GM19397 (cell line): ENCODE data around the gene MTF2.
A peak's percentile ranks its signal among the peaks of the same experiment; 100 is the strongest.
"Not testable (repeated sequence)": the region's sequence is repeated elsewhere in the genome, so short reads cannot be mapped to it uniquely, and the experiment has no call there.

Source experiments
- ATAC-seq: cut with Tn5 transposase; IDR thresholded peaks from one replicate; pipeline ENCODE4 v1.9.1; 2021; ENCODE audit warnings: mild to moderate bottlenecking, moderate library complexity; ENCODE audit not compliant: unreplicated experiment

The MTF2 gene

DNA sequence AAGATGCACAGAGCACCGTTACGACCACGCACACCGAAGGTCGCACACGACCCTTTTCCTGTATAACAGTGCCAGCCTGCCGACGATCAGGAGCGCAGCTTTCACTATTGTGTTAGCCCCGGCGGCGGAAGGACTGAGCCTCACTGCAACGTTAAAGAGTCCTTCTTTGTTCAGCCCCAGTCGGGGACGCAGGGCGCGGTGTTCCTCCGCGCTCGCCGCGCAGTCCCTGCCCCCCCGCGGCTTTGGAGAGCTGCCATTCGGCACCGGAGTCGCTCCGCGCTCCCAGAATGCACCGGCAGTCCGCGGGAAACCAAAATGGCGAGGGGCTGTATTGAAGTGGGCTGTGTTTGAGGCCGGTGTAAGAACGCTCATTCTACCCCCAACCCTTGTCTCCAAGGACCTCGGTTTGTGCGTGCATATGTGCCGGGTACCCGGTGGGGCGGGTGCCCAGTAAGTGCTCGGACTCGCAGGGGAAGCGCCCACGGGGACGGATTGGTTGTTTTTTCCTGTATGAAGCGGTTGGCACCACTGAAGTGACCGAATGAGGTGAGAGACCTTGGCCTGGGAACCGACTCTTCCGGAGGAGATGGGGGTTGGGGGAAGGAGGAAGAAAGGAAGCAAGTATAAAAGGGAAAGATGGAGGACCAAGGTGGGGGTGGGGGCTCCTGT lies at the start of gene MTF2:
Gene MTF2 (plus strand): TSS at position 298 of the 669 bp plus-strand sequence. CDS start 244 bp downstream, at position 542.
- peak; percentile 78 for ATAC-seq

DNA sequence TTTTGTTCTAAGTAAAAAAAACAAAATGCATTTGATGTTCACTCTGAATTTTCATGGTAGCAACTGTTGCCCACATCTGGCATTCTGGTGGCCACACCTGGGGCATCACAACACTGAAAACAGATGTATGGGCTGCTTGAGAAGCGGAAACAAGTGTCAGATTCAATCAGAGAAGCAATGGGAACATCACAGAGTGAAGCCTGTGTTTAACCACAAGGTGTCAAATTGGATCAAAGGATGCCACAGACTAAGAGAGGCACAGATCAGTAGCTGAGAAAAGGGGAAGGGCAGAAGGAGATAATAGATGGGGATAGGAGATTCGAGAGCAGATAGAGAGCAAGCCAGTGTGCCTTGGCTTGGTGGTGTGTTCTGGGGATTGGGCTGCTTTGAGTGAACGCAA lies 49.8 kb upstream of the MTF2 start:
- no peak for ATAC-seq

DNA sequence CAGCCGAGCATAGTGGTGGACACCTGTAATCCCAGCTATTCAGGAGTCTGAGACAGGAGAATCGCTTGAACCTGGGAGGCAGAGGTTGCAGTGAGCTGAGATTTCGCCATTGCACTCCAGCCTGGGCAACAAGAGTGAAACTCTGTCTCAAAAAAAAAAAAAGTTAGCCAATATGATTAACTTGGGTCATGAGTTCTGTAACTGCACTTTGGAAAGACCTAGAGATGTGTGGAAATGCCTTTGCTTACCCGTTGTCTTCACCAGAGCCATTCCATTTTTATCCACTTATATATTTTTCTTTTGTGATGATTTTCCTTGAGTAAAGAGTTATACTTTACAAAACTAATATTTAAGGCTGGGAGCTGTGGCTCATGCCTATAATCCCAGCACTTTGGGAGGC lies 48.9 kb upstream of the MTF2 start:
- ATAC-seq, result not testable (repeated sequence)

DNA sequence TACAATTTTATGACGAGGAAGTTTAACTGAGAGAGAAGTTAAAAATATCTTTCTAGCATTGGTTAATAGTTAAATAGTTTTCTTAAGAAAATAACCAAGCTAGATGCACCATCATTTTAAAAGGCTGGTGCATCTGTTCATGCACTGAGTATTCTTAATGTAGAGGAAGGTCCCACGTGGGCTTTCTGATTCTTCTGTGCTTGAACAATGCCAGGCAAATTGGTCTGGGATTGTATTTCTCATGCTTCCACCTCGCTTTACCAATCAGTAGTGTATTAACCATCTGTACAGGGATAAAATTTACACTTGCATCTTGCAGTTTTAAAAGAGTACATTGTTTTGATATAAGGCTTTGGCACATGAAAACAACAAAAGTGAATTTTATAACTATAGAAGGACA lies 47.4 kb upstream of the MTF2 start:
- no peak for ATAC-seq

DNA sequence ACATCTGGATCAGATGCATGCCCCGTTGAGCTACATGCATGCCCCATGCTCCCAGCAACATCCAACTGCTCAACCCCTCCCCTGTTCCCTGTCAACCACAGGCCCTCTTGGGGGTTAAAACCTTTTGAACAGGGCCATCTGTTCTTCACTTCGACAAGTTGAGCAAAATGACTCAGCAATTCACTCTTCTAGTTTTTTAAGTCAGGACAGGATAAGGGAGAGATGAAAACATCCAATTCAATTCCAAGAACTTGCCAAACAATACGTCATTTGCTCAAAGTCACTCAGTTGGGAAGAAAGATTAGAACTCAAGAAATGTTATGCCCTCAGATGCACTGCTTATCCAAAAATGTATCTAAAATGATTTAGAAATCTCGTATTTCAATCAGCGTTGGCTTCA lies 46.1 kb upstream of the MTF2 start:
- no peak for ATAC-seq

DNA sequence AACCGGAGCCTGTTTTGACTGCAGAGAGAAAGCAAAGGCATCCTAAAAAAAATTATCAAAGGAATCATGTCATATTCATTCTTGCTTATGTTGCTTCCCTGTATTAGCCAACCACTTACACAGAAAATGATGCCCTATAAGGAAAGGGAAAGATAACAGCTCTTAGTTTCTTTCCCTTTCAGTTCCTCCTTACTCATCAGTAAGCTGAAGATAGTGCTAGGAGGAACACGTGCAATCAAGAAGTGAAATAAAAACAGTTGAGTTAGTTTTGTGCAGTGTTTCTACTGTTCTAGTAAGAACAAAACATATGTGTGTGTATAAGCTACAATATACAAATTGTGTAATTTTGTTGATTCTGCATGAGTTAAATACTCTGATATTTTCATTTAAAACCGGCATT lies 45.3 kb upstream of the MTF2 start:
- ATAC-seq, result peak; percentile 76

DNA sequence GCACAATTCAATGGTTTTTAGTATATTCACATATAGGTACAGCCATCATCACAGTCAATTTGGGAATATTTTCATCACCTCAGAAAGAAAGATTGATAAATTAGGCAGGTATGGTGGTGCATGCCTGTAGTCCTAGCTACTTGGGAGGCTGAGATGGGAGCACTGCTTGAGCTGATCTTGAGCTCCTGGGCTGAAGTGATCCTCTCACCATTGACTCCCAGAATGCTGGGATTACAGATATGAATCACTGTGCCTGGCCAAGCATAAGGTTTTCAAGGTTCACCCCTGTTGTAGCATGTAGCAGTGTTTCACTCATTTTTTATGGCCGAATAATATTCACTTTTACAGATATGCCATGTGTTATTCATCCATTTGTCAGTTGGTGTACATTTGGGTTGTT lies 44.7 kb upstream of the MTF2 start:
- no peak for ATAC-seq

DNA sequence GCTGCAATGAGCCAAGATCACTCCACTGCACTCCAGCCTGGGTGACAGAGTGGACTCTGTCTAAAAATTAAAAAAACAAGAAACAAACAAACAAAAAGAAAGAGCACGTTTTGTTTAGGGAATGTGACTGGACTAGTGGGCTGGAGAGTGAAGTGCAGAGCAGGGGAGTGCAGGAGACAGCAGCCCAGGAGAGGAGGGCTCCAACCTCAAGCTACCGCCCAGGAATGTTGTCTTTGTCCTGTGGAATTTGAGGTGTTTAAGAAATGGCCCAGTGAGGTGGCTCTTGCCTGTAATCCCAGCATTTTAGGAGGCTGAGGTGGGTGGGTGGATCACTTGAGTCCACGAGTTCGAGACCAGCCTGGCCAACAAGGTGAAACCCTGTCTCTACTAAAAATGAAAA lies 42.4 kb upstream of the MTF2 start:
- ATAC-seq, result no peak

DNA sequence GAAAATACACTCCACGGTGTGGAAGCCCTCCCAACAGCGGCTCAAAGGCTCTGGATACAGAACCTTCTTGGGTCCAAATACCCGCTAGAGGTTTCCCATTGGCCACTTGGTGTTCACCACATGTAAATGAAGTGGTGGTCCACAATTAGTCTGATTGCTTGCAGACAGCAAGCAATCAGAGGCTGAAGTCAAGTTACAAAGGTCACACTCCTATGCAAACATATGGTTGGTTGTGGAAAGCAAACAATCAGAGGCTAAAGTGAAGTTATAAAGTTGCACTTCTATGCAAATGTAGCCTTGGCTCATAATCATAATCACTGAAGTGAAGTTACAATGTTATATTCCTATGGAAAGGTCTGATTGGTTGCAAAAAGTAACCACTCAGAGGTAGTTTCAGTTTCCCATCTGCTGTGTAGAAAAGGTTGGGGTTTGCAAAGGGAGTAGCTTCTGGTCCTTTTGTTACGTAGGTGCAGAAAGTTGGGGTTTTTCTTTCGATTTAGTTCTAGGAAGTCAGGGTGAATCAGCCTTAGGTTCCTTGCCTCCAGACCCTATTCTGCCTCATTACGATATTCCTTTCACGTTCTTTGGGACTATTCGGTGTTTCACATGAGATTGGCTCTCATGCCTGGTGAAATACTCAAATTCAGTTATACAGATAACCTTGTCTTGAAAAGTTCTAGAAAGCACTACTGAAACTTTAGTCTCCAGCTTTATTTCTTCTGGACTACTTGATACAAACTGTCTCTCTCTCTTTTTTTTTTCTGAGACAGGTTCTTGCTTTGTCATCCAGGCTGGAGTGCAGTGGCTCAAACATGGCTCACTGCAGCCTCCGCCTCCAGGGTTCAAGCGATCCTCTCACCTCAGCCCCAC lies 36.7 kb upstream of the MTF2 start:
- ATAC-seq, result peak; percentile 88

DNA sequence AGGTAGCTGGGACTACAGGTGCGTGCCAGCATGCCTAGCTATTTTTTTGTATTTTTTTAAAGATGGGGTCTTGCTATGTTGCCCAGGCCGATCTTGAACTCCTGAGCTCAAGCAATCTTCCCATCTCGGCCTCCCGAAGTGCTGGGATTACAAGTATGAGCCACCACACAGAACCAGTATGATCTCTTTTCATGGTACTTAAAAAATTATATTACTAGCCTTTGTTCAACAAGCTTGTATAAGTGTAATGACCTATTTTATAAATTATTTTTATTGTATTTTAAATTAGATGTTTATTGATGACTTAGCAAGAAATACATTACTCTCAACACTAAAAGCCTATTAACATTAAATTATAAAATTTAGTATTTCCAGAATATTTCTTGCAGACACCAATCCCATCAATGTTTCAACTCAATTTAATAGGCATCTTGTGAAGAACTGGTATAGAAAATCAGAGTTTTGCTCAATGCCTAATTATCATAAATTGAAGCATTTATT lies 36.0 kb upstream of the MTF2 start:
- no peak for ATAC-seq

DNA sequence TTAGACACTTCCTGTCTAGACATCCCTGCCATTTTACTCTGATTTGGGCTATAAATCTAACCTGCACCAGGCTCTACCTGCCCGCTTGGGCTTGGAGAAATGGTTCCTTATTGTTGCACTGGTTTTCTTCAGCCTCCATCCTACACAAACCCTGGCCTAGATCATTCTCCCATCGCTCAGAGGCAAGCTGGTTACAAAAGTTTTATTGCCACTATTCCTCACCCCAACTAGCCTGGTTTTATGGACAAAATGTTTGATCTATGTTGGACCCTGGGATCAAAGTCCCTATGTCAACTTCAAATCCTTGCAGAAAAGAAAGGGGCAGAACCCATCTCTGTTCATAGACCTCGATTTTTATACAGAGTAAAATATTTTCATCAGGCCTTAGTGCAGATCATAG lies 31.5 kb upstream of the MTF2 start:
- ATAC-seq, result no peak

DNA sequence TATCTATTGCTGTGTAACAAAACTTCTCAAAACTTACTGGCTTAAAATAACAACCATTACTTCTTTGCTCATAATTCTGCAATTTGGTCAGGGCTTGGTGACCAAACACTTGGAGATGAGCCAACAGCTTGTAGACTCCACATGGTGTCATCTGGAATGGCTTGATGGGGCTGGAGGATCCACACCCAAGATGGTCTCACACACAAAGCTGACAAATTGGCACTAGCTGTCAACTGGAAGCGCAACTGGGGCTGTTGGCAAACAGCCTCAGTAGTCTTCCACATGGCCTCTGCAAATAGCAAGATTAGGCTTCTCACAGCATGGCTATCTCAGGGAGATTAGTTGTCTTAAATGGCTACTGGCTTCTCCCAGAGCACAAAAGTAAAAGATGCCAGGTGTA lies 27.1 kb upstream of the MTF2 start:
- ATAC-seq, result no peak

DNA sequence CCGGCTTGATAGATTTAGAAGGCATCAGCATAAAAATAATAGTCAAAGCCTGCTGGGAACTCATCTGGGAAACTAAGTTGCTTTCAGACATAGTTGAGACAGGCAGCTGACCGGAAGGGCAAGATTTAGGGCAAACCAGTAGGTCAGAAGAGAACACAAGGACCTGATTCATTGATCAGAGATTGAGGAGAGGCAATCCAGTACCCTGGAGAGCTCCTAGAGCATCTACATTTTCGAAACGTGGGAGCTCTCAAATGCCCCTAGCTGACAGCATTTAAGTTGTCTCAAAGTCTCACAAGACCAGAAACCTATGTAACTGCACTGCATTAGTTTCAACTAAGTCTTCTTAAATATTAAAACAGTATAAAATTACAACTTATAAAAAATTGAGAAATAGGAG lies 22.9 kb upstream of the MTF2 start:
- ATAC-seq, result no peak

DNA sequence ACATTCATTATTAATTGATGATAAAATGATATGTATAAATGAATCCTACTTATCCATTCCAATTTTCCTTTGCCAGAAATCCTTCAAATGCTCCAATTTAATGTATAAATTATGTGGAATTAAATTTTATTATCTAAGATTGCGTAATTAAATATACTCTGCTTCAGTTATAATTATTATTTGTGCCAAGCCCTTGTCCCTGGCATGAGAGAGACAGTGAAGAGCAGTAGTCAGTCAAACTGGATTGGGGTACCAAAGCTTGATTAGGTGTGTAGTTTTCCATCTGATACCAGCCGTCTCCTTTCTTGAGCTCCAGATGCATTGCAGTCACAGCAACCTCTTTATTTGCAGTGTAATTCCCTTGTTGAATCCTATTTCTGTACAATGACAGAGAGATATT lies 22.4 kb upstream of the MTF2 start:
- ATAC-seq, result no peak

DNA sequence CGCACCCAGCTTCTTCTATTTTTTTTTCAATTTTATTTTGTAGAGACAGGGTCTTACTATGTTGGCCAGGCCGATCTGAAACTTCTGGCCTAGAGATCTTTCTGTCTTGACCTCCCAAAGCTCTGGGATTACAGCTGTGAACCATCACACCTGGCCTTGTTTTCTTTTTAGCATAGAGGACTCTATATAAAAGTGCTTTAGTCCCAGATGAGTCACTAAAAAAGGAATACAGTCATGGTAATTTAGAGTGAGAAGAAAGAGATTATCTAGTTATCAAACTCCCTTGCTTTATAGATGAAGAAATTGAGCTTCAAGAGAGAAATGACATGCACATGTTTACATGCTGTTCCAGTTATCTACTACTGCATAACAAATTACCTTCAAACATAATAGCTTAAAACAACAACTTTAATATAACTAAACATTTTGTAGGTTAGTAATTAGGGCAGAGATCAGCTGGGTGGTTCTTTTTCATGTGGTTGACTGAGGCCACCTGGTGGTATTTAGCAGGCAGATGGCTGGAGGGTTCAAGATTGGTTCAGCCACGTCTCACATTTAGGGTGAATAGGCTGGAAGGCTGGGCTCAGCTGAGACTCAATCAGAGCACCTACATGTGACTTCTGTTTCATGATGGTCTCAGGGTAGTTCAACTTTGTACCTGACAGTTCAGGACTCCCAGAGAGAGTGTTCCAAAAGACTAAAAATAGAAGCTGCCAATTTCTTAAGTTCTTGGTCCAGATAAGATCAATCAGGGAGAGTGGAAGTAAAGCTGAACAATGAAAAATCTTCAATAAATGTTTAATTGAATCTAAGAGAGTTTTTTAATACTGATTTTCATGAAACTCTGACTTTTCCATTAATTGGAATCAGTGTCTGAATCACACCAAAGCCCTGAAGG lies 16.9 kb upstream of the MTF2 start:
- ATAC-seq, result no peak

DNA sequence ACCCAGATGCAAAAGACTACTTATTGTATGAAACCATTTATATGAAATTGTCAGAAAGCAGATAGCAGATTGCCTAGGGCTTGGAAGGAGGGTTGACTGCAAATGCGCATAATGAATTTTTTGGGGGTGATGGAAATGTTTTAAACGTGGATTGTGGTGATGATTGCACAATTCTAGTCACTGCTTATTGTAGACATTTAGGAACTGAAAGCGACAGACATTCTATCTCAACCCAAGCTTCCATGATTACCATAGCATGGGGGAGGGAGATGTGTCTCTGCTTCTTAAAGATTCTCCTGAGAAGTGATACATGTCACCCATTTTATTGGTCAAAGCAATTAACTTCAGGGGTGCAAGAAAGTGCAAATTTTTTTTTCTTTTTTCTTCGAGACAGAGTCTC lies 2.8 kb upstream of the MTF2 start:
- no peak for ATAC-seq

DNA sequence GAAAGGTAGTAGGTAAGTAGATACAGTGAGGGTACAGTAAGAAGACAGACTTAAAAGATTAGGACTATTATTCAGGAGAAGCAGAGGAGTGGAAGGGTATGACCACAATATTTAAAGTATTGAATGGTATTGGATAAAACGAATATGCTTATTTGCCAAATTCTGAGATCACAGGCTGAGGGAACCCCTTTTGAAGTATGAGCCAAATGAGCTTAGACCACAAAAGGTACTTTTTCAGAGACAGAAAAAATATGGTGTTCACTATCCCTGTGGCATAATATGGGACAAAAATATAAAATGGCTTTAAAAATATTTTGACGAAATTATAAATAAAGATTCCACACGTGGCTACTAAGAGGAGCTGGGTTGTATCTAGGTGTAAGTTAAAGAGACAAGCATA lies 880 bp upstream of the MTF2 start:
- no peak for ATAC-seq

DNA sequence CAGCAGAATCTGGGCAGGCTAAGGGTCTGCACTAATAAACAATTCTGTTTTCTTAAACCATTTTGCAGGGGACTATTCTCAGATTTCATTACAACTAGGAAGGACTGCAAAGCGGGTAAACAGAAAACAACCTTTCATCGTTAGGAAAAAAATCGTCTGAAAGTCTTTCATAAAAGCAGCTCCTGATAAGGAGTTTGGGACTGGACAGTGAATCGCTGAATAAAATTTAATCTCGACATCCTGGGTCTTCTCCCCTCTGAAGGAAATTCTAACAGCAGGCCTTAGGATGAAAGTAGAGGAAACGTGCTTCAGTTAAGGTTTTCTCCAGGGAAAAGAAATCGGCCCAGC lies 471 bp upstream of the MTF2 start:
- no peak for ATAC-seq

DNA sequence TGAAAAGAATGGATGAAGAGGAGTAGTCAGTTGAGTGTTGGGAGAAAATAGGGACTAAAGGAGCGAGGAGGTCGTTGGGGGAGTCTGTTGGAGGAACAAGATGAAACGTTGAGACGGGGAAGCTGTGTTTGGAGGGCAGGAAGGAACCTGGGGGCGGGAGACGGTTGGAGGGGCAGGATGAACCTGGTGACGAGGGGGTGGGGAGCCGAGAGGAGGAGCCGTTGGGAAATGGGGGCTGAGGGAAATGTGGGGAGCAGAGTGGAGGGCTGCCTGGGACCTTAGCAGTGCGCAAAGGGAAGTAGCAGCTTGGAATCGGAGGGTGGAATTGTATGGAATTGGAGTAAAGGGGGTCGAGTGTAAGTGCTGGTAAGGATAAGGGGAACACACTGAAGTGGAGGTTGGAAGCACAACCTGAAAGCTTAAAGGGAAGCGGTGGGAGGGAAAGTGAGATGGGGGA lies 630 bp downstream of the MTF2 start:
- no peak for ATAC-seq

DNA sequence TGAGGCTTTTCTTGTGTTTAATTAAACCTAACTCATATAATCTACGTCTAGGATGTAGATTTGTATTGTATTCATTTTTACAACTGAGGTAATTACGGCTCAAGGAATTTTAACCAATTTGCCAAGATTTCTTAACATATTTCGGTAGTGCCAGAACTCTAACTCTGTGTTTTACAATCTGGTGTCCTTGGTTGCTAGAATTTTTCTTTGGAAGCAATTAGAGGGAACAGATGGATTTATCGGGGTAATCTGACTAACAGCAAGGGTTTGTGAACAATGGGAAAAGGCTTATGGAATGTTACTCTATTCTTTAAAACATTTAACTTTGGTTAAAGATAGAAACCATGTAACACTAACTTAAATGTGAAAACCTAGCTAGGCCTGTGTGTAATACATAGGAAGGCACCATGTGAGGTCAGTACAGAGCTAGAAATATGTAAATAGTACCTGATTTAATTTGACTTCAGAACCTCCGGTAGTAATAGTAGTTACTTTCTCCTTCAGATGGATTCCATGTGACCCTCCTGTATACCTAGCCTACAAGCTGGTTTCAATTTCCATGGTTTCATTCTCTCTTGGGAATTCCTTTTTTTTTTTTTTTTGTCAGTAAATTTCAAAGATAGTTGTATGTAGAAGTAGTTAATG lies 1.2 kb downstream of the MTF2 start:
- ATAC-seq, result peak; percentile 44

DNA sequence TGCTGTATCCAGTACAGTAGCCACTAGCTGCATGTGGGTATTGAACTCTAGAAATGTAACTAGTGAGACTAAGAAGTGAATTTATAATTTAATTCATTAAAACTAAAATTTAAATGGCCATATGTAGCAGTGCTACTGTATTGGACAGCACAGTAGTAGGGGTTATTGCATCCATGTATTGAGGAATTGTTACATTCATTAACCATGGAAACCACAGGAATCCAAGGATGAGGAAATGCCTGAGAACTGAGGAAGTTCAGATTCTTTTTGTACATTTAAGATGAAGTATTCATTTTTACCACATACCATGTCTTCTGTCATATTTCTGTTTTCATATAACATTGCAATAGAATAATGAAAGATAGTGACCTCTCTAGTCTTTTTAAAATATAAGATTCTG lies 2.6 kb downstream of the MTF2 start:
- no peak for ATAC-seq
